ENCODE data around the gene LMLN.

- TF ChIP-seq SUZ12 (IDR thresholded peaks at IDR 0.05; ENCODE audit: extremely low read depth, insufficient read depth, insufficient read length) (no peak), ZNF274 (IDR thresholded peaks at IDR 0.05; ENCODE audit: low read depth, low read length) (no peak)
Observed at GRCh38 chr3:197958346-197958745, 1.7 kb upstream of the LMLN start.
